Measurements from ENCODE around the gene CRTAC1. TPM values are rescaled to one million over a fixed set of nuclear protein-coding genes. Genes with fewer than 3 reads are reported as not detected.

The CRTAC1 gene
- total and polyA plus RNA-seq, 2 donors (not counting 3 experiments of a cell fraction or from before 2014, with no cell fraction given), result 1.4 to 3.0 TPM

DNA sequence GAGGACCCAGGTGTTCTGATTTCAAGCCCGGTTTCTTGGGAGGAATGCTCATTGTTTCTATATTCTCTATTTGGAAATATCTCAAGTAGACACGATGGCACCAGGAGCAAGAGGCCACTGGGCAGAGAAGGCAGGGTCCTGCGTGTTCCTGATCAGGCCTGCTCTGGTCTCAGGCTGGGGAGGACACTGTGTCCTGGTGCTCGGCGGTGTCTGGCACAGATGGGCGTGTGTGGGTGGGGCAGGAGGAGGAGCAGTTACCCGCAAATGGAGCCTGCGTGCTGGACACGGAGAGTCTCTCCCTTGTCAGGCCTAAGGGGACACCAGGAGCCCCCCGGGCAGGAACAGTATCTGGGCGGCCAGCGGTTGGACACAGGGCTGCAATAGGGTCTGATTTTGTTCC, 206.7 kb downstream of the CRTAC1 start:
- BruUV-seq (replicated peaks), result no TSS peak
- Histone ChIP-seq H3K9ac (replicated peaks; ENCODE audit: extremely low read depth, insufficient read depth, low read length) (no peak overlapping the region), H3K4me1 (ENCODE audit: control insufficient read depth, extremely low read depth, insufficient read depth, low read length) (no peaks in the 10 kb centered on the region), H3K27ac (ENCODE audit: insufficient read depth, low read depth, low read length) (no peak overlapping the region), H3K79me2 (ENCODE audit: control insufficient read depth, insufficient read depth, low read length) (no peaks in the 10 kb centered on the region), H3K4me3 (replicated peaks in 1 of 3; ENCODE audit: insufficient read depth in 1 of 3, low read depth in 1 of 3, low read length in 3 of 3) (no peak overlapping the region), H2AFZ (ENCODE audit: low read depth, low read length) (no peak overlapping the region), H3K36me3 (ENCODE audit: control insufficient read depth in 2 of 2, extremely low read depth in 1 of 2, insufficient read depth in 2 of 2, low read length in 2 of 2) (no peaks in the 10 kb centered on the region), H3K9me3 (replicated peaks; ENCODE audit: control insufficient read depth, insufficient read depth, low read length) (no peaks in the 10 kb centered on the region), H3K4me2 (ENCODE audit: insufficient read depth, low read length) (no peak overlapping the region), H3K9me1 (replicated peaks; ENCODE audit: control insufficient read depth, extremely low read depth, insufficient read depth, low read length) (no peaks in the 10 kb centered on the region), H3K27me3 (ENCODE audit: control insufficient read depth in 2 of 2, insufficient read depth in 2 of 2, low read length in 2 of 2) (no peaks in the 10 kb centered on the region), H4K20me1 (replicated peaks; ENCODE audit: control insufficient read depth, extremely low read depth, insufficient read depth, low read length) (no peaks in the 10 kb centered on the region)
- DNase-seq (ENCODE audit: low read depth, low spot score) (no peak), FAIRE-seq (no peak)
- dilution Hi-C loops (cut with MboI; ENCODE audit: extremely low pct_ligation_motif_present, low sequenced_read_pairs), result no loop called here
- ChIA-PET CTCF (no interaction called here), POLR2A (no interaction called here)
- intact Hi-C loops (cut with micrococcal nuclease), result no loop called here
- TF ChIP-seq, protein P1, sequence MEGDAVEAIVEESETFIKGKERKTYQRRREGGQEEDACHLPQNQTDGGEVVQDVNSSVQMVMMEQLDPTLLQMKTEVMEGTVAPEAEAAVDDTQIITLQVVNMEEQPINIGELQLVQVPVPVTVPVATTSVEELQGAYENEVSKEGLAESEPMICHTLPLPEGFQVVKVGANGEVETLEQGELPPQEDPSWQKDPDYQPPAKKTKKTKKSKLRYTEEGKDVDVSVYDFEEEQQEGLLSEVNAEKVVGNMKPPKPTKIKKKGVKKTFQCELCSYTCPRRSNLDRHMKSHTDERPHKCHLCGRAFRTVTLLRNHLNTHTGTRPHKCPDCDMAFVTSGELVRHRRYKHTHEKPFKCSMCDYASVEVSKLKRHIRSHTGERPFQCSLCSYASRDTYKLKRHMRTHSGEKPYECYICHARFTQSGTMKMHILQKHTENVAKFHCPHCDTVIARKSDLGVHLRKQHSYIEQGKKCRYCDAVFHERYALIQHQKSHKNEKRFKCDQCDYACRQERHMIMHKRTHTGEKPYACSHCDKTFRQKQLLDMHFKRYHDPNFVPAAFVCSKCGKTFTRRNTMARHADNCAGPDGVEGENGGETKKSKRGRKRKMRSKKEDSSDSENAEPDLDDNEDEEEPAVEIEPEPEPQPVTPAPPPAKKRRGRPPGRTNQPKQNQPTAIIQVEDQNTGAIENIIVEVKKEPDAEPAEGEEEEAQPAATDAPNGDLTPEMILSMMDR (IDR thresholded peaks at IDR 0.05; ENCODE audit: extremely low read depth in 1 of 2, insufficient read depth in 1 of 2, low read depth in 1 of 2, low read length in 2 of 2), result no peak
- TF ChIP-seq FOS (IDR thresholded peaks at IDR 0.05; ENCODE audit: borderline replicate concordance, insufficient read depth, low read length) (no peak), POLR2A (IDR thresholded peaks at IDR 0.05; ENCODE audit: low read depth, low read length) (no peak), EZH2 (IDR thresholded peaks at IDR 0.05; ENCODE audit: borderline replicate concordance, low read depth, low read length, severe bottlenecking) (no peak), JUN (IDR thresholded peaks at IDR 0.05; ENCODE audit: borderline replicate concordance, insufficient read depth, insufficient read length, low read depth) (no peak), MYC (IDR thresholded peaks at IDR 0.05; ENCODE audit: low read depth, low read length) (no peak)

DNA sequence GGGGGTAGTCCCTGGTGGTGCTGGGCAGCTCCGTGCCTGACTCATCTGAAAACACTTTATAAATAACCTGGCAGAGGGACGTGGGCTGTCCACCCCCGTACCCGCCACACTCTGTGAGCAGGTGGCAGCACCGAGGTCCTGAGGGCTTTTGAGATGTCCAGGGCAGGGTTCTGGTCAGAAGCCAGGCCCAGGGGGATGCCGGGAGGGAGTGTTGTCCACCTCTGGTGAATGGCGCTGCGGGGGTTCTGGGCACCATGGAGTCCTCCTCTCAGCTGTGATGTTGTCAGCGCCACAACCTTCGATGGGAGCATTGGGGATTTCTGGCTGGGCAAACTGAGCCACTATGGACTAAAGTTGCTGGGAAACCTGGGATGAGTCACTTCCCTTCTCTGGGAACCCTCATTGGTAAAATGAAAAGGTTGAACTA, 208.1 kb downstream of the CRTAC1 start:
- ChIA-PET POLR2A (no interaction called here), CTCF (no interaction called here)
- Histone ChIP-seq H4K20me1 (replicated peaks; ENCODE audit: control insufficient read depth, extremely low read depth, insufficient read depth, low read length) (no peaks in the 10 kb centered on the region), H3K9me1 (replicated peaks; ENCODE audit: control insufficient read depth, extremely low read depth, insufficient read depth, low read length) (no peaks in the 10 kb centered on the region), H3K9me3 (replicated peaks; ENCODE audit: control insufficient read depth, insufficient read depth, low read length) (no peaks in the 10 kb centered on the region), H3K4me1 (ENCODE audit: control insufficient read depth, extremely low read depth, insufficient read depth, low read length) (no peaks in the 10 kb centered on the region), H3K27me3 (ENCODE audit: control insufficient read depth in 2 of 2, insufficient read depth in 2 of 2, low read length in 2 of 2) (no peaks in the 10 kb centered on the region), H3K36me3 (ENCODE audit: control insufficient read depth in 2 of 2, extremely low read depth in 1 of 2, insufficient read depth in 2 of 2, low read length in 2 of 2) (no peaks in the 10 kb centered on the region), H3K79me2 (ENCODE audit: control insufficient read depth, insufficient read depth, low read length) (no peaks in the 10 kb centered on the region), H3K27ac (ENCODE audit: insufficient read depth, low read depth, low read length) (no peak overlapping the region), H3K4me2 (ENCODE audit: insufficient read depth, low read length) (no peak overlapping the region), H3K4me3 (replicated peaks in 1 of 3; ENCODE audit: insufficient read depth in 1 of 3, low read depth in 1 of 3, low read length in 3 of 3) (no peak overlapping the region), H2AFZ (ENCODE audit: low read depth, low read length) (no peak overlapping the region), H3K9ac (replicated peaks; ENCODE audit: extremely low read depth, insufficient read depth, low read length) (no peak overlapping the region)
- no peak for FAIRE-seq
- intact Hi-C loops (cut with micrococcal nuclease) (no loop called here), dilution Hi-C loops (cut with MboI; ENCODE audit: extremely low pct_ligation_motif_present, low sequenced_read_pairs) (no loop called here)
- TF ChIP-seq POLR2AphosphoS5 (IDR thresholded peaks at IDR 0.05; ENCODE audit: insufficient read depth, low read depth, low read length), result no peak
- TF ChIP-seq, protein P1 (IDR thresholded peaks at IDR 0.05; ENCODE audit: extremely low read depth in 1 of 2, insufficient read depth in 1 of 2, low read depth in 1 of 2, low read length in 2 of 2), result no peak
- no peak for TF ChIP-seq POLR2A (IDR thresholded peaks at IDR 0.05; ENCODE audit: low read depth, low read length)
- TF ChIP-seq JUN (IDR thresholded peaks at IDR 0.05; ENCODE audit: borderline replicate concordance, insufficient read depth, insufficient read length, low read depth), result no peak
- TF ChIP-seq MYC (IDR thresholded peaks at IDR 0.05; ENCODE audit: low read depth, low read length), result no peak
- no peak for TF ChIP-seq GATA2 (IDR thresholded peaks at IDR 0.05; ENCODE audit: insufficient read depth, insufficient read length, low read depth, low read length)
- TF ChIP-seq, protein P2, sequence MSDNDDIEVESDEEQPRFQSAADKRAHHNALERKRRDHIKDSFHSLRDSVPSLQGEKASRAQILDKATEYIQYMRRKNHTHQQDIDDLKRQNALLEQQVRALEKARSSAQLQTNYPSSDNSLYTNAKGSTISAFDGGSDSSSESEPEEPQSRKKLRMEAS (IDR thresholded peaks at IDR 0.05; ENCODE audit: insufficient read depth, insufficient read length), result no peak
- TF ChIP-seq FOS (IDR thresholded peaks at IDR 0.05; ENCODE audit: borderline replicate concordance, insufficient read depth, low read length), result no peak
- no peak for TF ChIP-seq EZH2 (IDR thresholded peaks at IDR 0.05; ENCODE audit: borderline replicate concordance, low read depth, low read length, severe bottlenecking)
- DNase-seq (ENCODE audit: low read depth, low spot score), result no peak
- BruUV-seq (replicated peaks), result no TSS peak
